ENCODE data around the gene TLE4.

Gene TLE4

GRCh38 chr9:79757881-79758669 is 186.3 kb downstream of the TLE4 start:
- Histone ChIP-seq H3K27ac (ENCODE audit: low read depth, low read length) (peak overlapping the region; percentile 27), H3K4me3 (ENCODE audit: low read length) (no peak overlapping the region), H3K4me1 (ENCODE audit: control insufficient read depth, insufficient read depth, low read length) (no peaks in the 10 kb centered on the region), H3K9ac (ENCODE audit: low read length) (no peak overlapping the region), H3K36me3 (ENCODE audit: control insufficient read depth, insufficient read depth, low read length) (no peaks in the 10 kb centered on the region), H3K27me3 (ENCODE audit: control insufficient read depth, insufficient read depth, low read length) (no peaks in the 10 kb centered on the region)

- Histone ChIP-seq H3K27ac (ENCODE audit: low read depth, low read length) (no peak overlapping the region), H3K9ac (ENCODE audit: low read length) (no peak overlapping the region), H3K4me1 (ENCODE audit: control insufficient read depth, insufficient read depth, low read length) (peaks cover 6% of the 10 kb centered on the region), H3K27me3 (ENCODE audit: control insufficient read depth, insufficient read depth, low read length) (no peaks in the 10 kb centered on the region), H3K4me3 (ENCODE audit: low read length) (no peak overlapping the region), H3K36me3 (ENCODE audit: control insufficient read depth, insufficient read depth, low read length) (no peaks in the 10 kb centered on the region)
These were observed 187.7 kb downstream of the TLE4 start for GRCh38 chr9:79759460-79759859.

- no peak overlapping the region for H3K27ac ChIP-seq (ENCODE audit: low read depth, low read length)
- H3K27me3 ChIP-seq (ENCODE audit: control insufficient read depth, insufficient read depth, low read length), result no peaks in the 10 kb centered on the region
- H3K4me1 ChIP-seq (ENCODE audit: control insufficient read depth, insufficient read depth, low read length), result peaks cover 12% of the 10 kb centered on the region
- H3K4me3 ChIP-seq (ENCODE audit: low read length), result no peak overlapping the region
- H3K36me3 ChIP-seq (ENCODE audit: control insufficient read depth, insufficient read depth, low read length), result no peaks in the 10 kb centered on the region
- H3K9ac ChIP-seq (ENCODE audit: low read length), result no peak overlapping the region
These were observed 190.3 kb downstream of the TLE4 start for GRCh38 chr9:79762070-79762469.

GRCh38 chr9:79763671-79764285 is 192.0 kb downstream of the TLE4 start:
- Histone ChIP-seq H3K36me3 (ENCODE audit: control insufficient read depth, insufficient read depth, low read length) (no peaks in the 10 kb centered on the region), H3K4me1 (ENCODE audit: control insufficient read depth, insufficient read depth, low read length) (peaks cover 12% of the 10 kb centered on the region), H3K27ac (ENCODE audit: low read depth, low read length) (peak overlapping the region; percentile 47), H3K27me3 (ENCODE audit: control insufficient read depth, insufficient read depth, low read length) (no peaks in the 10 kb centered on the region), H3K9ac (ENCODE audit: low read length) (no peak overlapping the region), H3K4me3 (ENCODE audit: low read length) (no peak overlapping the region)

- Histone ChIP-seq H3K9ac (ENCODE audit: low read length) (no peak overlapping the region), H3K4me1 (ENCODE audit: control insufficient read depth, insufficient read depth, low read length) (peaks cover 12% of the 10 kb centered on the region), H3K27me3 (ENCODE audit: control insufficient read depth, insufficient read depth, low read length) (no peaks in the 10 kb centered on the region), H3K4me3 (ENCODE audit: low read length) (no peak overlapping the region), H3K36me3 (ENCODE audit: control insufficient read depth, insufficient read depth, low read length) (no peaks in the 10 kb centered on the region), H3K27ac (ENCODE audit: low read depth, low read length) (peak overlapping the region; percentile 47)
These were observed 192.6 kb downstream of the TLE4 start for GRCh38 chr9:79764374-79764773.

- no peak overlapping the region for H3K9ac ChIP-seq (ENCODE audit: low read length)
- no peak overlapping the region for H3K27ac ChIP-seq (ENCODE audit: low read depth, low read length)
- H3K4me1 ChIP-seq (ENCODE audit: control insufficient read depth, insufficient read depth, low read length), result peaks cover 12% of the 10 kb centered on the region
These were observed 193.7 kb downstream of the TLE4 start for GRCh38 chr9:79765466-79765865.

GRCh38 chr9:79766091-79766490 is 194.3 kb downstream of the TLE4 start:
- Histone ChIP-seq H3K27ac (ENCODE audit: low read depth, low read length) (no peak overlapping the region), H3K36me3 (ENCODE audit: control insufficient read depth, insufficient read depth, low read length) (no peaks in the 10 kb centered on the region), H3K4me3 (ENCODE audit: low read length) (no peak overlapping the region), H3K27me3 (ENCODE audit: control insufficient read depth, insufficient read depth, low read length) (no peaks in the 10 kb centered on the region), H3K9ac (ENCODE audit: low read length) (no peak overlapping the region), H3K4me1 (ENCODE audit: control insufficient read depth, insufficient read depth, low read length) (peaks cover 12% of the 10 kb centered on the region)

More at GRCh38 chr9:79765466-79765865, 193.7 kb downstream of the TLE4 start:
- no peaks in the 10 kb centered on the region for H3K27me3 ChIP-seq (ENCODE audit: control insufficient read depth, insufficient read depth, low read length)
- no peak overlapping the region for H3K4me3 ChIP-seq (ENCODE audit: low read length)
- H3K36me3 ChIP-seq (ENCODE audit: control insufficient read depth, insufficient read depth, low read length), result no peaks in the 10 kb centered on the region

- Histone ChIP-seq H3K27me3 (ENCODE audit: control insufficient read depth, insufficient read depth, low read length) (no peaks in the 10 kb centered on the region), H3K4me1 (ENCODE audit: control insufficient read depth, insufficient read depth, low read length) (peaks cover 12% of the 10 kb centered on the region), H3K9ac (ENCODE audit: low read length) (no peak overlapping the region), H3K4me3 (ENCODE audit: low read length) (no peak overlapping the region), H3K36me3 (ENCODE audit: control insufficient read depth, insufficient read depth, low read length) (no peaks in the 10 kb centered on the region), H3K27ac (ENCODE audit: low read depth, low read length) (no peak overlapping the region)
These were observed 196.4 kb downstream of the TLE4 start for GRCh38 chr9:79768194-79768593.

- Histone ChIP-seq H3K9ac (ENCODE audit: low read length) (no peak overlapping the region), H3K27me3 (ENCODE audit: control insufficient read depth, insufficient read depth, low read length) (no peaks in the 10 kb centered on the region), H3K36me3 (ENCODE audit: control insufficient read depth, insufficient read depth, low read length) (no peaks in the 10 kb centered on the region), H3K4me1 (ENCODE audit: control insufficient read depth, insufficient read depth, low read length) (peaks cover 5% of the 10 kb centered on the region), H3K27ac (ENCODE audit: low read depth, low read length) (no peak overlapping the region), H3K4me3 (ENCODE audit: low read length) (no peak overlapping the region)
These were observed 197.9 kb downstream of the TLE4 start for GRCh38 chr9:79769476-79770275.

GRCh38 chr9:79774356-79774755 is 202.6 kb downstream of the TLE4 start:
- Histone ChIP-seq H3K9ac (ENCODE audit: low read length) (no peak overlapping the region), H3K27ac (ENCODE audit: low read depth, low read length) (no peak overlapping the region), H3K4me1 (ENCODE audit: control insufficient read depth, insufficient read depth, low read length) (no peaks in the 10 kb centered on the region), H3K4me3 (ENCODE audit: low read length) (no peak overlapping the region), H3K36me3 (ENCODE audit: control insufficient read depth, insufficient read depth, low read length) (no peaks in the 10 kb centered on the region), H3K27me3 (ENCODE audit: control insufficient read depth, insufficient read depth, low read length) (no peaks in the 10 kb centered on the region)
